Mesendoderm (in vitro differentiated cells): ENCODE data around the gene CCSAP.

Experiments used
- DNase-seq: peaks from one replicate; pipeline ENCODE4 v3.0.0; 2013
- H2AK5ac ChIP-seq: 2 replicates; pipeline ENCODE4 v1.6.1; 2013; ENCODE audit warnings: low read length, inconsistent platforms
- H2BK120ac ChIP-seq: 2 replicates; pipeline ENCODE4 v1.6.1; 2013; ENCODE audit warnings: low read depth, mild to moderate bottlenecking, low read length, moderate library complexity, mixed read lengths
- H2BK15ac ChIP-seq: replicated peaks from 2 replicates; pipeline ENCODE4 v1.6.1; 2013; ENCODE audit warnings: low read depth, mild to moderate bottlenecking, moderate library complexity
- H2BK5ac ChIP-seq: 2 replicates; pipeline ENCODE4 v1.6.1; 2013; ENCODE audit warnings: low read length, inconsistent platforms
- H3K18ac ChIP-seq: 2 replicates; pipeline ENCODE4 v1.6.1; 2013; ENCODE audit warnings: mild to moderate bottlenecking, low read length, mixed read lengths
- H3K23ac ChIP-seq: one replicate; pipeline ENCODE4 v1.6.1; 2013; ENCODE audit warnings: low read length
- H3K27ac ChIP-seq: 2 replicates; pipeline ENCODE4 v1.5.1; 2013; ENCODE audit warnings: low read depth, mild to moderate bottlenecking, inconsistent platforms, low read length, moderate library complexity
- H3K27me3 ChIP-seq: 2 replicates; pipeline ENCODE4 v1.6.1; 2013; ENCODE audit warnings: low read length, control low read depth, mild to moderate bottlenecking, inconsistent platforms; ENCODE audit not compliant: insufficient read depth, poor library complexity
- H3K36me3 ChIP-seq: 2 replicates; pipeline ENCODE4 v1.6.1; 2013; ENCODE audit warnings: low read length, inconsistent platforms; ENCODE audit not compliant: control insufficient read depth, insufficient read depth
- H3K4ac ChIP-seq: one replicate; pipeline ENCODE4 v1.6.1; 2013; ENCODE audit warnings: low read depth, mild to moderate bottlenecking, low read length, moderate library complexity
- H3K4me1 ChIP-seq: 2 replicates; pipeline ENCODE4 v1.6.1; 2013; ENCODE audit warnings: low read depth, low read length, inconsistent platforms; ENCODE audit not compliant: control insufficient read depth
- H3K4me2 ChIP-seq: 2 replicates; pipeline ENCODE4 v1.6.1; 2013; ENCODE audit warnings: low read length
- H3K4me3 ChIP-seq: 2 replicates; pipeline ENCODE4 v1.5.1; 2013; ENCODE audit warnings: mild to moderate bottlenecking, low read length
- H3K56ac ChIP-seq: one replicate; pipeline ENCODE4 v1.6.1; 2013; ENCODE audit warnings: low read length
- H3K79me1 ChIP-seq: 2 replicates; pipeline ENCODE4 v1.6.1; 2013; ENCODE audit warnings: low read length, inconsistent platforms
- H3K79me2 ChIP-seq: 2 replicates; pipeline ENCODE4 v1.6.1; 2013; ENCODE audit warnings: mild to moderate bottlenecking, low read length; ENCODE audit not compliant: control insufficient read depth, insufficient read depth
- H3K9ac ChIP-seq: 2 replicates; pipeline ENCODE4 v1.6.1; 2013; ENCODE audit warnings: low read length, inconsistent platforms
- H4K5ac ChIP-seq: one replicate; pipeline ENCODE4 v1.6.1; 2013; ENCODE audit warnings: low read length
- H4K8ac ChIP-seq: one replicate; pipeline ENCODE4 v1.6.1; 2013; ENCODE audit warnings: low read depth, mild to moderate bottlenecking, control low read depth, low read length, moderate library complexity
- WGBS: extraction: QIAGEN DNeasy Blood & Tissue Kit; methylation state at CpG from one replicate; pipeline ENCODE4 v1.1.7; 2013; ENCODE audit warnings: low lambda C conversion rate, missing lambda C conversion rate; ENCODE audit not compliant: insufficient coverage; ENCODE audit errors: extremely low coverage; 5-methylcytosine and 5-hydroxymethylcytosine counted together

CCSAP gene

GRCh38 chr1:229363723-229364122, 20.9 kb upstream of the CCSAP start:
- H3K4me2 ChIP-seq = no peak overlapping the region
- H4K8ac ChIP-seq = no peak overlapping the region
- no peak overlapping the region for H2AK5ac ChIP-seq
- no peak overlapping the region for H3K4ac ChIP-seq
- H3K18ac ChIP-seq = no peak overlapping the region
- H2BK15ac ChIP-seq = no peak overlapping the region
- no peak overlapping the region for H2BK120ac ChIP-seq
- H3K79me1 ChIP-seq = no peaks in the 10 kb centered on the region
- no peaks in the 10 kb centered on the region for H3K4me1 ChIP-seq
- H3K27ac ChIP-seq = no peak overlapping the region
- no peak overlapping the region for H3K23ac ChIP-seq
- H3K9ac ChIP-seq = no peak overlapping the region
- H3K36me3 ChIP-seq = no peaks in the 10 kb centered on the region
- no peaks in the 10 kb centered on the region for H3K27me3 ChIP-seq
- no CpG with 5 or more reads among the region's 6 CpGs for WGBS
- H3K56ac ChIP-seq = no peak overlapping the region
- H3K79me2 ChIP-seq = no peaks in the 10 kb centered on the region
- no peak overlapping the region for H4K5ac ChIP-seq
- no peak overlapping the region for H2BK5ac ChIP-seq
- no peak overlapping the region for H3K4me3 ChIP-seq
- DNase-seq = peak; percentile 26

- no peaks in the 10 kb centered on the region for H3K4me1 ChIP-seq
- H3K4me2 ChIP-seq = no peak overlapping the region
- H3K4ac ChIP-seq = no peak overlapping the region
- no peak overlapping the region for H2BK120ac ChIP-seq
- no peaks in the 10 kb centered on the region for H3K27me3 ChIP-seq
- H2BK5ac ChIP-seq = no peak overlapping the region
- no peak overlapping the region for H4K8ac ChIP-seq
- H3K23ac ChIP-seq = no peak overlapping the region
- WGBS = no CpG with 5 or more reads among the region's 4 CpGs
- no peak overlapping the region for H3K9ac ChIP-seq
- no peak overlapping the region for H3K4me3 ChIP-seq
- no peaks in the 10 kb centered on the region for H3K79me1 ChIP-seq
- H3K18ac ChIP-seq = no peak overlapping the region
- no peaks in the 10 kb centered on the region for H3K79me2 ChIP-seq
- no peak overlapping the region for H4K5ac ChIP-seq
- H2BK15ac ChIP-seq = no peak overlapping the region
- H2AK5ac ChIP-seq = no peak overlapping the region
- H3K27ac ChIP-seq = no peak overlapping the region
- DNase-seq = no peak
- no peaks in the 10 kb centered on the region for H3K36me3 ChIP-seq
- no peak overlapping the region for H3K56ac ChIP-seq
These were observed 17.6 kb upstream of the CCSAP start for GRCh38 chr1:229360420-229360819.

- H4K5ac ChIP-seq = no peak overlapping the region
- H2BK5ac ChIP-seq = no peak overlapping the region
- no peak overlapping the region for H3K4me2 ChIP-seq
- H3K27me3 ChIP-seq = no peaks in the 10 kb centered on the region
- no peak overlapping the region for H3K27ac ChIP-seq
- H3K36me3 ChIP-seq = no peaks in the 10 kb centered on the region
- no peaks in the 10 kb centered on the region for H3K4me1 ChIP-seq
- no peak overlapping the region for H3K56ac ChIP-seq
- H2AK5ac ChIP-seq = no peak overlapping the region
- no peak overlapping the region for H2BK120ac ChIP-seq
- no peak overlapping the region for H3K9ac ChIP-seq
- H3K4me3 ChIP-seq = no peak overlapping the region
- no peaks in the 10 kb centered on the region for H3K79me2 ChIP-seq
- H2BK15ac ChIP-seq = no peak overlapping the region
- no peak overlapping the region for H3K18ac ChIP-seq
- no peak overlapping the region for H3K4ac ChIP-seq
- H3K23ac ChIP-seq = no peak overlapping the region
- no peaks in the 10 kb centered on the region for H3K79me1 ChIP-seq
- DNase-seq = no peak
- H4K8ac ChIP-seq = no peak overlapping the region
These were observed 12.8 kb upstream of the CCSAP start for GRCh38 chr1:229355661-229356060.

GRCh38 chr1:229354226-229354625, 11.4 kb upstream of the CCSAP start:
- H3K4me3 ChIP-seq = no peak overlapping the region
- no peak for DNase-seq

GRCh38 chr1:229352975-229353374, 10.1 kb upstream of the CCSAP start:
- no peak overlapping the region for H2BK15ac ChIP-seq
- no peak overlapping the region for H3K4ac ChIP-seq
- H2AK5ac ChIP-seq = no peak overlapping the region
- WGBS = no CpG with 5 or more reads among the region's 2 CpGs
- no peak overlapping the region for H3K18ac ChIP-seq
- H3K4me2 ChIP-seq = no peak overlapping the region
- no peak overlapping the region for H2BK120ac ChIP-seq
- no peak overlapping the region for H3K56ac ChIP-seq
- H3K23ac ChIP-seq = no peak overlapping the region
- no peaks in the 10 kb centered on the region for H3K79me2 ChIP-seq
- no peak overlapping the region for H4K5ac ChIP-seq
- H3K27me3 ChIP-seq = no peaks in the 10 kb centered on the region
- no peak for DNase-seq
- H4K8ac ChIP-seq = no peak overlapping the region
- H3K9ac ChIP-seq = no peak overlapping the region
- H3K36me3 ChIP-seq = no peaks in the 10 kb centered on the region
- no peaks in the 10 kb centered on the region for H3K4me1 ChIP-seq
- no peaks in the 10 kb centered on the region for H3K79me1 ChIP-seq
- H3K4me3 ChIP-seq = no peak overlapping the region
- H2BK5ac ChIP-seq = no peak overlapping the region
- no peak overlapping the region for H3K27ac ChIP-seq

More at GRCh38 chr1:229354226-229354625, 11.4 kb upstream of the CCSAP start:
- H3K79me2 ChIP-seq = no peaks in the 10 kb centered on the region
- no peak overlapping the region for H3K56ac ChIP-seq
- no peak overlapping the region for H2BK120ac ChIP-seq
- no peak overlapping the region for H3K4ac ChIP-seq
- H3K27ac ChIP-seq = no peak overlapping the region
- H3K36me3 ChIP-seq = no peaks in the 10 kb centered on the region
- no peak overlapping the region for H2AK5ac ChIP-seq
- no peak overlapping the region for H2BK5ac ChIP-seq
- no peaks in the 10 kb centered on the region for H3K27me3 ChIP-seq
- H3K4me1 ChIP-seq = no peaks in the 10 kb centered on the region
- no peak overlapping the region for H2BK15ac ChIP-seq
- no peaks in the 10 kb centered on the region for H3K79me1 ChIP-seq
- H4K5ac ChIP-seq = no peak overlapping the region
- no peak overlapping the region for H3K4me2 ChIP-seq
- no peak overlapping the region for H3K9ac ChIP-seq
- H3K18ac ChIP-seq = no peak overlapping the region
- H3K23ac ChIP-seq = no peak overlapping the region
- H4K8ac ChIP-seq = no peak overlapping the region

- Histone ChIP-seq H3K79me1 (no peaks in the 10 kb centered on the region), H3K23ac (no peak overlapping the region), H3K56ac (no peak overlapping the region), H3K79me2 (no peaks in the 10 kb centered on the region), H2BK15ac (no peak overlapping the region), H4K8ac (no peak overlapping the region), H3K36me3 (no peaks in the 10 kb centered on the region), H3K4ac (no peak overlapping the region), H3K4me2 (no peak overlapping the region), H3K9ac (no peak overlapping the region), H3K27me3 (no peaks in the 10 kb centered on the region), H2AK5ac (no peak overlapping the region), H3K27ac (no peak overlapping the region), H2BK5ac (no peak overlapping the region), H2BK120ac (no peak overlapping the region), H4K5ac (no peak overlapping the region), H3K4me1 (no peaks in the 10 kb centered on the region), H3K18ac (no peak overlapping the region), H3K4me3 (no peak overlapping the region)
- no peak for DNase-seq
- no CpG with 5 or more reads among the region's 8 CpGs for WGBS
These were observed 6.9 kb upstream of the CCSAP start for GRCh38 chr1:229349463-229350385.
